ENCODE measurements around the gene KCTD20.
"Not testable (repeated sequence)": the region's sequence is repeated elsewhere in the genome, so short reads cannot be mapped to it uniquely, and the experiment has no call there.

Gene KCTD20

GRCh38 chr6:36445621-36446020 lies 2.8 kb downstream of the KCTD20 start:
- DNase-seq: no peak

- DNase-seq: not testable (repeated sequence)
Measured at GRCh38 chr6:36449173-36449572, 6.4 kb downstream of the KCTD20 start.

GRCh38 chr6:36452897-36453296 lies 10.1 kb downstream of the KCTD20 start:
- DNase-seq: not testable (repeated sequence)

GRCh38 chr6:36455486-36456027 lies 12.8 kb downstream of the KCTD20 start:
- no peak for DNase-seq

- no peak for DNase-seq
Measured at GRCh38 chr6:36459501-36459900, 16.7 kb downstream of the KCTD20 start.

- DNase-seq: no peak
Measured at GRCh38 chr6:36460916-36461315, 18.1 kb downstream of the KCTD20 start.

- no peak for DNase-seq
Measured at GRCh38 chr6:36461646-36462045, 18.8 kb downstream of the KCTD20 start.

GRCh38 chr6:36463676-36464075 lies 20.9 kb downstream of the KCTD20 start:
- DNase-seq: peak; percentile 48

- DNase-seq: no peak
Measured at GRCh38 chr6:36464233-36464632, 21.4 kb downstream of the KCTD20 start.

- DNase-seq: no peak
Measured at GRCh38 chr6:36467625-36468024, 24.8 kb downstream of the KCTD20 start.

GRCh38 chr6:36469148-36469661 lies 26.4 kb downstream of the KCTD20 start:
- DNase-seq: no peak

- DNase-seq: no peak
Measured at GRCh38 chr6:36469946-36470345, 27.1 kb downstream of the KCTD20 start.

- DNase-seq: no peak
Measured at GRCh38 chr6:36478051-36478526, 35.3 kb downstream of the KCTD20 start.

GRCh38 chr6:36479256-36479655 lies 36.5 kb downstream of the KCTD20 start:
- no peak for DNase-seq

- DNase-seq: not testable (repeated sequence)
Measured at GRCh38 chr6:36483326-36483725, 40.5 kb downstream of the KCTD20 start.

GRCh38 chr6:36484736-36485135 lies 41.9 kb downstream of the KCTD20 start:
- DNase-seq: no peak

GRCh38 chr6:36487698-36488097 lies 44.9 kb downstream of the KCTD20 start:
- peak; percentile 51 for DNase-seq

- no peak for DNase-seq
Measured at GRCh38 chr6:36488221-36488620, 45.4 kb downstream of the KCTD20 start.

- DNase-seq: no peak
Measured at GRCh38 chr6:36489426-36489825, 46.6 kb downstream of the KCTD20 start.

GRCh38 chr6:36491378-36491965 lies 48.7 kb downstream of the KCTD20 start:
- DNase-seq: peak; percentile 20

GRCh38 chr6:36492092-36492491 lies 49.3 kb downstream of the KCTD20 start:
- DNase-seq: no peak

- no peak for DNase-seq
Measured at GRCh38 chr6:36492621-36493020, 49.8 kb downstream of the KCTD20 start.

- no peak for DNase-seq
Measured at GRCh38 chr6:36493319-36493718, 50.5 kb downstream of the KCTD20 start.

GRCh38 chr6:36493859-36494258 lies 51.1 kb downstream of the KCTD20 start:
- DNase-seq: no peak

- DNase-seq: no peak
Measured at GRCh38 chr6:36495086-36495485, 52.3 kb downstream of the KCTD20 start.

Measured in fibroblast of skin of right biceps (primary cell).